Hematopoietic multipotent progenitor cell (in vitro differentiated cells): ENCODE results near the gene CTTN. TPM values are rescaled to one million over a fixed set of nuclear protein-coding genes. Genes with fewer than 3 reads are reported as not detected.
"Not testable (repeated sequence)": the region's sequence is repeated elsewhere in the genome, so short reads cannot be mapped to it uniquely, and the experiment has no call there.

Source experiments
- DNase-seq, 3 donors: peaks; one replicate each; pipeline ENCODE4 v3.0.0-alpha.2; 2011 to 2015; ENCODE audit warnings: low read depth in 2 of 3, low spot score in 2 of 3
- total RNA-seq: library from RNA; depleted of rRNA; stranded (reverse); fragments of >200 nt; gene quantifications from one replicate; pipeline ENCODE4 v1.2.3, GENCODE V29; 2012

Gene CTTN
- total RNA-seq, 1 donor = 1.3 TPM

- DNase-seq = no peak
Measured at GRCh38 chr11:70407814-70408213, 9.5 kb downstream of the CTTN start.

- not testable (repeated sequence) for DNase-seq
Measured at GRCh38 chr11:70408326-70408725, 10.0 kb downstream of the CTTN start.

GRCh38 chr11:70409437-70409836, 11.1 kb downstream of the CTTN start:
- DNase-seq = no peak

GRCh38 chr11:70409871-70410270, 11.5 kb downstream of the CTTN start:
- no peak for DNase-seq

GRCh38 chr11:70410276-70411205, 12.2 kb downstream of the CTTN start:
- peak in 1 of 3 donors; percentile 48 for DNase-seq

GRCh38 chr11:70411713-70412452, 13.6 kb downstream of the CTTN start:
- DNase-seq = no peak

- no peak for DNase-seq
Measured at GRCh38 chr11:70413151-70413550, 14.8 kb downstream of the CTTN start.

- no peak for DNase-seq
Measured at GRCh38 chr11:70414341-70415100, 16.2 kb downstream of the CTTN start.

GRCh38 chr11:70415191-70415590, 16.9 kb downstream of the CTTN start:
- DNase-seq = peak in 1 of 3 donors; percentile 28

- peak in 2 of 3 donors; percentile 35 to 59 for DNase-seq
Measured at GRCh38 chr11:70415642-70416395, 17.5 kb downstream of the CTTN start.

- DNase-seq = no peak
Measured at GRCh38 chr11:70416881-70417280, 18.6 kb downstream of the CTTN start.

GRCh38 chr11:70418130-70418529, 19.8 kb downstream of the CTTN start:
- no peak for DNase-seq

- no peak for DNase-seq
Measured at GRCh38 chr11:70419307-70420007, 21.1 kb downstream of the CTTN start.

- DNase-seq = no peak
Measured at GRCh38 chr11:70420008-70420464, 21.7 kb downstream of the CTTN start.

GRCh38 chr11:70420496-70420895, 22.2 kb downstream of the CTTN start:
- no peak for DNase-seq

GRCh38 chr11:70421123-70421522, 22.8 kb downstream of the CTTN start:
- DNase-seq = peak in 2 of 3 donors; percentile 42 to 65

- DNase-seq = no peak
Measured at GRCh38 chr11:70422692-70423522, 24.6 kb downstream of the CTTN start.
